OCI-LY7 (cell line): ENCODE data around the gene CERS6. TPM values are rescaled to one million over a fixed set of nuclear protein-coding genes. Genes with fewer than 3 reads are reported as not detected.

ENCODE experiments used
- BruUV-seq: library from RNA; stranded (reverse); fragments of 400-500 nt; replicated peaks from 2 replicates; lab custom pipeline; 2021; lab: Mats Ljungman, UMichigan
- CTCF ChIA-PET: fragments of 300-600 bp; sonication (Branson Sonifier 250); formaldehyde crosslinking; loops from one replicate; lab custom pipeline; 2022; ENCODE audit warnings: antibody characterized with exemption; ENCODE audit not compliant: unreplicated experiment; lab: Charles Lee
- POLR2A ChIA-PET: fragments of 300-600 bp; sonication (Branson Sonifier 250); formaldehyde crosslinking; loops from one replicate; lab custom pipeline; 2022; ENCODE audit warnings: antibody characterized with exemption; lab: Charles Lee
- DNase-seq: peaks from one replicate; pipeline ENCODE4 v3.0.0-alpha.2; 2015; ENCODE audit warnings: low spot score
- H2AFZ ChIP-seq: fragments of 200-600 bp; sonication (generic), shearing (Covaris generic); 2 replicates; pipeline ENCODE4 v1.6.1; 2014; ENCODE audit warnings: mild to moderate bottlenecking, antibody characterized with exemption, low read length, moderate library complexity
- H3K27ac ChIP-seq: fragments of 200-600 bp; sonication (generic); 2 replicates; pipeline ENCODE4 v1.5.1; 2014; ENCODE audit warnings: mixed run types, low read depth, mild to moderate bottlenecking, moderate library complexity, low read length, inconsistent platforms; ENCODE audit not compliant: poor library complexity, severe bottlenecking
- H3K36me3 ChIP-seq: fragments of 200-600 bp; sonication (generic); 2 replicates; pipeline ENCODE4 v1.6.1; 2014; ENCODE audit warnings: mild to moderate bottlenecking, antibody characterized with exemption, low read length, moderate library complexity, mixed read lengths; ENCODE audit not compliant: insufficient read depth
- H3K4me1 ChIP-seq: fragments of 200-600 bp; sonication (generic); 2 replicates; pipeline ENCODE4 v1.5.1; 2014; ENCODE audit warnings: mild to moderate bottlenecking, low read length; ENCODE audit not compliant: insufficient read depth, poor library complexity, severe bottlenecking
- H3K4me2 ChIP-seq: fragments of 200-600 bp; sonication (generic); 2 replicates; pipeline ENCODE4 v1.6.1; 2014; ENCODE audit warnings: mild to moderate bottlenecking, low read length
- H3K4me3 ChIP-seq: fragments of 200-600 bp; sonication (generic); 2 replicates; pipeline ENCODE4 v1.5.1; 2014; ENCODE audit warnings: mild to moderate bottlenecking, low read depth, low read length; ENCODE audit not compliant: poor library complexity, severe bottlenecking
- H3K79me2 ChIP-seq: fragments of 200-600 bp; sonication (generic); 2 replicates; pipeline ENCODE4 v1.6.1; 2016; ENCODE audit warnings: low read depth, mild to moderate bottlenecking, low read length, moderate library complexity, mixed read lengths; ENCODE audit not compliant: insufficient read depth
- H3K9me2 ChIP-seq: fragments of 200-600 bp; sonication (generic); 2 replicates; pipeline ENCODE4 v1.6.1; 2016; ENCODE audit warnings: mild to moderate bottlenecking, low read length, mixed read lengths; ENCODE audit not compliant: insufficient read depth
- H3K9me3 ChIP-seq: fragments of 200-600 bp; sonication (generic); 2 replicates; pipeline ENCODE4 v1.6.1; 2014; ENCODE audit warnings: mild to moderate bottlenecking, mixed run types, low read length, mixed read lengths
- H4K20me1 ChIP-seq: fragments of 200-600 bp; sonication (generic); 2 replicates; pipeline ENCODE4 v1.6.1; 2014; ENCODE audit warnings: mild to moderate bottlenecking, antibody characterized with exemption, low read length, moderate library complexity, mixed read lengths; ENCODE audit not compliant: insufficient read depth
- CTCF ChIP-seq: fragments of 200-600 bp; sonication (generic); conservative IDR thresholded peaks from 2 replicates; pipeline ENCODE4 v1.5.1; 2014; ENCODE audit warnings: mild to moderate bottlenecking, antibody characterized with exemption, low read length, moderate library complexity, mixed read lengths
- EZH2phosphoT487 ChIP-seq: fragments of 200-600 bp; sonication (generic); IDR thresholded peaks from 2 replicates; pipeline ENCODE4 v1.6.1; 2018; ENCODE audit warnings: low read depth, borderline replicate concordance, mild to moderate bottlenecking, mixed run types, antibody characterized with exemption, low read length, moderate library complexity, mixed read lengths
- intact Hi-C: fragments of 100-400 bp; cut with micrococcal nuclease; formaldehyde crosslinking; loops from one replicate; pipeline ENCODE4 v1.10.0; 2022; ENCODE audit not compliant: unreplicated experiment
- microRNA-seq: library from miRNA; unstranded; fragments of <30 nt; microRNA quantifications from one replicate; pipeline ENCODE4 v1.2.0, GENCODE V29; 2022; ENCODE audit warnings: borderline replicate concordance
- small RNA-seq: library from RNA; depleted of rRNA; stranded (forward); fragments of <200 nt; gene quantifications from one replicate; pipeline ENCODE3, GENCODE V24; 2014
- total RNA-seq, 2 experiments: library from RNA; depleted of rRNA in 1 of 2; stranded (reverse); fragments of >200 nt in 1 of 2; shearing (Covaris generic) in 1 of 2; gene quantifications; 2 replicates each; pipeline ENCODE4 v1.2.3, GENCODE V29; 2014 to 2022

Gene CERS6
- total RNA-seq, 2 experiments from 2014 or later, result 0.04 TPM; not detected in 1

DNA sequence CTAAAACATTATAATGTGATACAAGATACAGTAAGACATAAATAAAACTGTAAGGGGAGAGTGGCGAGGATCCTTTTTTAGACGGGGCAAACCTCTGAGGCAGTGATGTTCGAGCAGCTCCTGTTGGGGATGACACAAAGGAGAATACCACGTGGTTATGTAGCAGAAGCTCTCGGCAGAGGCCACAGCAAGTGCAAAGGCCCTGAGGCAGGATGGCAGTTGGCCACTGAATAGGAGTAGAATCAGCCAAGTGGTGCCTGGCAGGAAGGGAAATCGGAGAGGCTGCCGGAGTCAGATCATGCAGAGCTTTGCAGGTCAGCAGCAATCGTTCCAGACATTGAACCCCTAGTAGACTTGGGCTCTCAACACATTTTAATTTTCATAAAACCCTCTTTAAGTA, 365.5 kb downstream of the CERS6 start:
- Histone ChIP-seq H2AFZ (no peak overlapping the region), H3K79me2 (no peaks in the 10 kb centered on the region), H3K4me1 (no peaks in the 10 kb centered on the region), H3K9me3 (no peaks in the 10 kb centered on the region), H3K27ac (no peak overlapping the region), H3K36me3 (no peaks in the 10 kb centered on the region), H3K4me3 (no peak overlapping the region), H3K9me2 (no peaks in the 10 kb centered on the region), H4K20me1 (no peaks in the 10 kb centered on the region), H3K4me2 (no peak overlapping the region)
- TF ChIP-seq EZH2phosphoT487, result no peak
- TF ChIP-seq CTCF, result no peak
- intact Hi-C loops, result no loop called here
- no peak for DNase-seq
- no TSS peak for BruUV-seq
- POLR2A ChIA-PET, result no interaction called here
- CTCF ChIA-PET, result no interaction called here

- intact Hi-C loops, result no loop called here
Observed at GRCh38 chr2:168821992-168822391, 365.9 kb downstream of the CERS6 start.

More at GRCh38 chr2:168821992-168822391, 365.9 kb downstream of the CERS6 start:
- no peak overlapping the region for H3K4me3 ChIP-seq
- H3K4me2 ChIP-seq, result no peak overlapping the region
- no peak for TF ChIP-seq CTCF
- no peak for TF ChIP-seq EZH2phosphoT487
- DNase-seq, result no peak
- no TSS peak for BruUV-seq
- H3K9me3 ChIP-seq, result no peaks in the 10 kb centered on the region
- CTCF ChIA-PET, result no interaction called here
- no peak overlapping the region for H2AFZ ChIP-seq
- H3K36me3 ChIP-seq, result no peaks in the 10 kb centered on the region
- H3K79me2 ChIP-seq, result no peaks in the 10 kb centered on the region
- no peak overlapping the region for H3K27ac ChIP-seq
- POLR2A ChIA-PET, result interaction anchor here (0.7 to 1.5 kb wide), 2 partner anchors 21 to 717 kb away, joined by 4 read pairs; no protein-coding TSS in a partner anchor
- H3K4me1 ChIP-seq, result no peaks in the 10 kb centered on the region
- H3K9me2 ChIP-seq, result no peaks in the 10 kb centered on the region
- H4K20me1 ChIP-seq, result no peaks in the 10 kb centered on the region

Small RNAs within 50 kb of the gene (microRNA-seq; reads per million reads assigned to microRNA genes)
- not detected for gene MIR4774

Small RNAs within 50 kb of the gene (small RNA-seq; reads per million reads assigned to genes)
- gene MIR4774, result not detected
- gene RN7SL813P, result not detected
- not detected for gene RNU6-766P

Other genes with a start within 250 kb of the CERS6 start
- gene STK39, start 208.7 kb upstream of the CERS6 start, total RNA-seq (2014; rRNA removed; shearing (Covaris generic)), result 17.7 and 18.2 TPM in 2 replicates
- gene STK39, start 208.7 kb upstream of the CERS6 start, total RNA-seq (2022), result 38.7 and 41.1 TPM in 2 replicates